GM13977 (cell line): Measurements from ENCODE around the gene ATXN1.
A peak's percentile ranks its signal among the peaks of the same experiment; 100 is the strongest.

Experiments used
- DNase-seq: peaks from one replicate; pipeline ENCODE4 v3.0.0; 2012; ENCODE audit warnings: low spot score
- in situ Hi-C: fragments of 300-500 bp; cut with MboI; formaldehyde crosslinking; loops from one replicate; pipeline ENCODE4 v1.12.0; 2022; ENCODE audit warnings: low sequenced_read_pairs, low pct_unique_long_range_greater_than_20kb, mixed read lengths, inconsistent platforms; ENCODE audit not compliant: unreplicated experiment
- TF ChIP-seq, protein P1 (sequence below): IDR thresholded peaks from 2 replicates; pipeline ENCODE4 v1.5.1; 2012; ENCODE audit warnings: mild to moderate bottlenecking, control low read depth; ENCODE audit not compliant: insufficient read depth; ENCODE audit errors: extremely low read depth, missing control alignments

Gene ATXN1

DNA sequence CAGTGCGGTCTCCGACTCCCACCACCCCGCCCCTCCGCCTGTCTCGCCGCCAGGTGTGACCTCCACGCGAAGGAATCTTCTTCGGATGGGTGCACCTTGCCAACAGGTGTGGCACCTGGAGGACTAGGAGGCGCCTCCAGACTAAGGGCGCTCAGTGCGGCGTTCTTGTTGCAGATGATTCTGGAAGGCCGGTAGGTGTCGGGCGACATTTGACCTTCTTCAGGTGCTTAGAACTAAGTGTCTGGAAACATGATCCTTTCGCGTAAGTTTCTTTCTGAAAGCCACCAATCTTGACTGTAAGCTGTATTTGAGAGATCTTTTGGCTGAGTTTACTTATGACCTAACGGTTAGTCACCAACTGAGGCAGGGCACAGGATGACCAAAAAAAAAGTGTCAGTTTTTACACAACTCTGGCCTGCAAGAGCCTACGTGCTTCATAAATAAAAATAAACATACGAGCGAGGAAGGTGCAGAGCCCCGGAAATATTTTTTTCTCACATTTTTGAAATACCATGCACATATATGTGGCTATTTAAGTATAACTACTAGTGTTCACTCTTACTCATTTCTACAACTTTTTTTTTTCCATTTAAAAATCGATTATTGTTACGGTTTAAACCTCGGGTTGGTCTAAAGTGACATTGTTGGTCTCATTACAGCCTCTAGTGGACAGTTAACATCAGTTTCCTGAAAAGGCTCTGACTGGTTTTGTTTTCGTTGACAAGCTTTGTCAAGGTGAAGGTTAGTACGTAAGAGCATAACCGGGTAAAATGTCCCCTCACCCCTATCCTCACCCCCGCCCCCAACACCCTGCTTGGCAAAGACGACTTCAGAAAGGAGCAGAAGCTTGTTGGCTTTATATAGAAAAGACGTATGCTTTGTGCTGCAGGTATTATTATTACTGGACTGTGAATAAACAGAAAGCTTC is 1.6 kb upstream of the ATXN1 start:
- in situ Hi-C loops, result loop anchor here (10.0 kb wide), 3 partner anchors 248 to 428 kb away; no protein-coding TSS in a partner anchor
- TF ChIP-seq, protein P1, sequence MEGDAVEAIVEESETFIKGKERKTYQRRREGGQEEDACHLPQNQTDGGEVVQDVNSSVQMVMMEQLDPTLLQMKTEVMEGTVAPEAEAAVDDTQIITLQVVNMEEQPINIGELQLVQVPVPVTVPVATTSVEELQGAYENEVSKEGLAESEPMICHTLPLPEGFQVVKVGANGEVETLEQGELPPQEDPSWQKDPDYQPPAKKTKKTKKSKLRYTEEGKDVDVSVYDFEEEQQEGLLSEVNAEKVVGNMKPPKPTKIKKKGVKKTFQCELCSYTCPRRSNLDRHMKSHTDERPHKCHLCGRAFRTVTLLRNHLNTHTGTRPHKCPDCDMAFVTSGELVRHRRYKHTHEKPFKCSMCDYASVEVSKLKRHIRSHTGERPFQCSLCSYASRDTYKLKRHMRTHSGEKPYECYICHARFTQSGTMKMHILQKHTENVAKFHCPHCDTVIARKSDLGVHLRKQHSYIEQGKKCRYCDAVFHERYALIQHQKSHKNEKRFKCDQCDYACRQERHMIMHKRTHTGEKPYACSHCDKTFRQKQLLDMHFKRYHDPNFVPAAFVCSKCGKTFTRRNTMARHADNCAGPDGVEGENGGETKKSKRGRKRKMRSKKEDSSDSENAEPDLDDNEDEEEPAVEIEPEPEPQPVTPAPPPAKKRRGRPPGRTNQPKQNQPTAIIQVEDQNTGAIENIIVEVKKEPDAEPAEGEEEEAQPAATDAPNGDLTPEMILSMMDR, result peak; percentile 82
- peak; percentile 76 for DNase-seq

DNA sequence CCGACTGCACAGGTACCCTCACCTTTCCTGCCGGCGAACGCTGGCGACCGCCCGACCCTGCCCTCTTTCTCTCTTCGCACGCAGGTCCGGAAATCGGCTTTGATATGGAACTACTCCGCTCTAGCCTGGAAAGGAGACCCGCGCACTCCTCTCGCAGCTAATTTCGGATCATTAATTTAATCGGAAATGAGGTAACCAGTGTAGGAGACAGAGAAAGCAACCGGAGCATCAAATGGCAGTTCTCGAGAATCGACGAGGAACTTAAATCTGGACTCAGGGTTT is 949 bp upstream of the ATXN1 start:
- DNase-seq, result peak; percentile 66
- TF ChIP-seq, protein P1, result no peak
- in situ Hi-C loops, result loop anchor here (10.0 kb wide), 3 partner anchors 247 to 427 kb away; no protein-coding TSS in a partner anchor

DNA sequence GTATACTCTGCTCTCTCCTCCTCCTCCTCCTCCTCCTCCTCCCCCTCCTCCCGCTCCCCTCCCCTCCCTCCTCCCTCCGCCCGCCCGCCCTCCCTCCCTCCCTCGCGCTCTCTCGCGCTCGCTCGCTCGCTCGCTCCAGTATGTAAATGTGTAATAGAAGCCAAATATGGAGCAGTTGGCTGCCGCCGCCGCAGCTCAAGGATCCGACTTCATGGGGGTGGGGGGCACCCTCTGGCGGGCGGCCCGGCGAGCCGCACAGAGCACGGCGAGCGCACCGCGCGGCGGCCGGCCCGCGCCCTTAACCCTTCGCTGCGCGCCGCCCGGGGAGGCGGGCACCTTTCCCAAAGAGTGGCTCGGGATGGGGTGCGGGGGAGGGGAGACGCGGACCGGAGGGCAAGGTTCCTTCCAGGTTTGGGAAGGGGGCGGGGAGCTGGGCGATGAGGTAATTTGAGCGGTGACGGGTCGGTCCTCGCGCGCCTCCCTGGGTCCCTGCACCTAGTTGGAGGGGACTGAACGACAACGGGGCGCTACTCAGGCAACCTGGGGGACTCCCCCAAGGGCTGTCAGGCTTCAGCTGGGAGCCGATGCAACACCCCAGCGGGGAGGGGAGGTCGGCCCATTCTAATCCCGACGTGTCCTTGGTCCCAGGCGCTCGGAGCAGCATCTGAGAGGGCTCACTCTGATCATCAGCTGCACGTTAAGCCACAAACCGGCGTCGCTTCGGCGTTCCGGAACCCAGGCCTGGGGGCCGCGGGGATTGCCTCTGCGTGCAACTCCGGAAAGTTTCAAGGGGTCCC is 409 bp upstream of the ATXN1 start:
- DNase-seq, result peak; percentile 87
- in situ Hi-C loops, result loop anchor here (10.0 kb wide), 3 partner anchors 247 to 427 kb away; no protein-coding TSS in a partner anchor
- TF ChIP-seq, protein P1, result peak; percentile 59

DNA sequence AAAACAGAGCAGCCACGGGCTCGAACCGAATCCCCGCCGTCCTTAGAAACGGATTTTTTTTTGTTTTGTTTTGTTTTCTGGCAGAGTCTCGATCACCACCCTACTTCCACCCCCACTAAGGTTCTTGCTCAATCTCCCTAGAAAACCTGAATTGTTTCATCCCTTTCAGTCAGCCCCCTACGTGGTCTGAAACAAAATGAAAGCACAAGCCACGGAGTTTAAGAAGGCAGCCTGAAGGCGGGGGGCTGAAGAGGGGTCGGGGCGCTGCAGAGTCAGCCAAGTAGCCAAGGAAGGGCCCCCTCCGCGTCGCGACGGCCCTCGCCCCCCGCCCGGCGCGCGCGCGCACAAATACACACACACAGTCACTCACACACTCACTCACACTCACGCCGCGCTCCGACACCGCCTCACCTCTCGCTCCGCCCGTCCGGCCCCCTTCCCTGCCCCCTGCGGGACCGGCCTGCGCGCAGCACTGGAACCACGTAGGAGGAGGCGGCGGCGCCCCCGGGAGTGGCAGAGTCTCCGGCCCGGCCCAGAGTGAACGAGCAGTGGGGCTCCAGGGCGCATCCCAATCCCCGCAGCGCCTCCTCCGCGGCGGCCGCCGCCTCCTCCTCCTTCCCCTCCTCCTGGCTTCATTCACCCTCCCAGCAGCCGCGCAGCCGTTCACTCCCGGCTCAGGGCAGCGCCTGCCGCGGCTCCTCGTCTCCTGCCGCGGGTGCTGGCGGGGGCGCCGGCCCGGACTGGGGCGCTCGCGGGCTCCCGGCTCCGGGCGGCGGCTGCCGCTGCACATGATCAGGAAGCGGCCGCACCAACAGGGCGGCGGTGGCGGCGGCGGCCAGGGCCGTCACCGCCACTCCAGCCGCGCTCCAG is 1.4 kb downstream of the ATXN1 start:
- DNase-seq, result peak; percentile 74
- in situ Hi-C loops, result loop anchor here (10.0 kb wide), 3 partner anchors 245 to 425 kb away; no protein-coding TSS in a partner anchor
- TF ChIP-seq, protein P1, result peak; percentile 17

DNA sequence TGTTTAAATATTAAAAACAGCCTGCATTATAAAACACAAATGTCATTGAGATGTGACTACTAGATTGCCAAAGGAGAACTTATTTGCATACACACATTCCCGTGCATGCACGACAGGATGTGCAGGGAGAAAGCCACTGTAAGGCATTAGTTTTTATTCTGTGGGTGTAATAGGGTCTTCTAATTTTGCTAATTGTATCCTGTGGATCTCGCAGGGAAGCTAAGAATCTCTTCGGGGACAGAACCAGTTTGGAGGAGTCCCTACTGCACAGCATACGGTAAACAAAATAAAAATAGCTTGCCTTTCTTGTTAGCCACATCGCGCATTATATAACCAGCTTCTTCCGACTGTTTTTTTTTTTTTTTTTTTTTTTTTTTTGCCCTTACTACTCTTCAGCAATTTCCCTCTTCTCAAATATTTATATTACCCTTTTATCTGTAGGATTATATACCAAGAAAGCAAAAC is 2.0 kb downstream of the ATXN1 start:
- in situ Hi-C loops, result no loop called here
- TF ChIP-seq, protein P1, result no peak
- DNase-seq, result no peak
